ENCODE data around the gene GRHL3.

GRHL3 gene

DNA sequence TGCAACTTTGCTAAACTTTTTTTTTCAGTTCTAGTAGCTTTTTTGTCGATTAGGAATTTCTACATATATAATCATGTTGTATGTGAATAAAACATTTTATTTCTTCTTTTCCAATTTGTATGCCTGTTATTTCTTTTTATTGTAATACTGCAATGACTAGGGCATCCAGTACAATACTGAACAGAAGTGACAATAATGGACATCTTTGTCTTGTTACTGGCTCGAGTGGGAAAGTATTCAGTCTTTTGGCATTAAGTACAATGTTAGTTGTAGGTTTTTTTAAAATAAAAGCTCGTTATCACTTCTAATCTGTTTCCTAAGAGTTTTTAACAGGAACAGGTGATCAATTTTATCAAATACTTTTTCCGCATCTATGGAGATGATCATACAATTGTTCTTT lies 84.6 kb downstream of the GRHL3 start:
- no peak for DNase-seq

Measured in inflammatory macrophage treated with lipopolysaccharide for 4 hours (primary cell).